ENCODE measurements around the gene MVP.
"Not testable (repeated sequence)": the region's sequence is repeated elsewhere in the genome, so short reads cannot be mapped to it uniquely, and the experiment has no call there.

MVP gene

GRCh38 chr16:29883987-29884386 is 63.7 kb downstream of the MVP start:
- H3K4me2 ChIP-seq = no peak overlapping the region
- TF ChIP-seq, protein P1, sequence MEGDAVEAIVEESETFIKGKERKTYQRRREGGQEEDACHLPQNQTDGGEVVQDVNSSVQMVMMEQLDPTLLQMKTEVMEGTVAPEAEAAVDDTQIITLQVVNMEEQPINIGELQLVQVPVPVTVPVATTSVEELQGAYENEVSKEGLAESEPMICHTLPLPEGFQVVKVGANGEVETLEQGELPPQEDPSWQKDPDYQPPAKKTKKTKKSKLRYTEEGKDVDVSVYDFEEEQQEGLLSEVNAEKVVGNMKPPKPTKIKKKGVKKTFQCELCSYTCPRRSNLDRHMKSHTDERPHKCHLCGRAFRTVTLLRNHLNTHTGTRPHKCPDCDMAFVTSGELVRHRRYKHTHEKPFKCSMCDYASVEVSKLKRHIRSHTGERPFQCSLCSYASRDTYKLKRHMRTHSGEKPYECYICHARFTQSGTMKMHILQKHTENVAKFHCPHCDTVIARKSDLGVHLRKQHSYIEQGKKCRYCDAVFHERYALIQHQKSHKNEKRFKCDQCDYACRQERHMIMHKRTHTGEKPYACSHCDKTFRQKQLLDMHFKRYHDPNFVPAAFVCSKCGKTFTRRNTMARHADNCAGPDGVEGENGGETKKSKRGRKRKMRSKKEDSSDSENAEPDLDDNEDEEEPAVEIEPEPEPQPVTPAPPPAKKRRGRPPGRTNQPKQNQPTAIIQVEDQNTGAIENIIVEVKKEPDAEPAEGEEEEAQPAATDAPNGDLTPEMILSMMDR (conservative IDR thresholded peaks at IDR 0.05; ENCODE audit: low read depth, low read length) = no peak
- peaks cover 50% of the 10 kb centered on the region; the same call in 1 of the 2 replicates for H3K27me3 ChIP-seq (ENCODE audit: insufficient read depth, low read depth)
- no peak overlapping the region for H3K27ac ChIP-seq
- H3K9ac ChIP-seq = no peak overlapping the region
- H3K36me3 ChIP-seq (ENCODE audit: insufficient read depth) = no peaks in the 10 kb centered on the region
- no peaks in the 10 kb centered on the region for H3K4me1 ChIP-seq (ENCODE audit: low read depth, poor library complexity, severe bottlenecking)
- H3K4me3 ChIP-seq (IDR thresholded peaks at IDR 0.05; ENCODE audit: insufficient read depth, low read depth, low read length) = no peak overlapping the region
- no peak overlapping the region for H2AFZ ChIP-seq (ENCODE audit: low read depth)
- H4K20me1 ChIP-seq (ENCODE audit: insufficient read depth) = no peaks in the 10 kb centered on the region
- no peaks in the 10 kb centered on the region for H3K79me2 ChIP-seq (ENCODE audit: insufficient read depth, low read depth)

GRCh38 chr16:29889372-29889771 is 69.1 kb downstream of the MVP start:
- H3K36me3 ChIP-seq (ENCODE audit: insufficient read depth); H3K9ac ChIP-seq; H3K79me2 ChIP-seq (ENCODE audit: insufficient read depth, low read depth); H3K4me2 ChIP-seq; H3K4me1 ChIP-seq (ENCODE audit: low read depth, poor library complexity, severe bottlenecking); H2AFZ ChIP-seq (ENCODE audit: low read depth); H3K27ac ChIP-seq; H4K20me1 ChIP-seq (ENCODE audit: insufficient read depth); H3K4me3 ChIP-seq (IDR thresholded peaks at IDR 0.05; ENCODE audit: insufficient read depth, low read depth, low read length): not testable (repeated sequence)
- peaks cover 43% of the 10 kb centered on the region for H3K27me3 ChIP-seq (ENCODE audit: insufficient read depth, low read depth)

- H3K4me3 ChIP-seq (IDR thresholded peaks at IDR 0.05; ENCODE audit: insufficient read depth, low read depth, low read length) = no peak overlapping the region
- H3K4me2 ChIP-seq = no peak overlapping the region
- H4K20me1 ChIP-seq (ENCODE audit: insufficient read depth) = no peaks in the 10 kb centered on the region
- H3K79me2 ChIP-seq (ENCODE audit: insufficient read depth, low read depth) = no peaks in the 10 kb centered on the region
- no peak overlapping the region for H3K9ac ChIP-seq
- H2AFZ ChIP-seq (ENCODE audit: low read depth) = no peak overlapping the region
- TF ChIP-seq, protein P1 (conservative IDR thresholded peaks at IDR 0.05; ENCODE audit: low read depth, low read length) = no peak
- H3K27ac ChIP-seq = no peak overlapping the region
- no peaks in the 10 kb centered on the region for H3K36me3 ChIP-seq (ENCODE audit: insufficient read depth)
- no peaks in the 10 kb centered on the region for H3K4me1 ChIP-seq (ENCODE audit: low read depth, poor library complexity, severe bottlenecking)
- peaks cover 44% of the 10 kb centered on the region for H3K27me3 ChIP-seq (ENCODE audit: insufficient read depth, low read depth)
Observed at GRCh38 chr16:29891525-29892457, 71.5 kb downstream of the MVP start.

DNA sequence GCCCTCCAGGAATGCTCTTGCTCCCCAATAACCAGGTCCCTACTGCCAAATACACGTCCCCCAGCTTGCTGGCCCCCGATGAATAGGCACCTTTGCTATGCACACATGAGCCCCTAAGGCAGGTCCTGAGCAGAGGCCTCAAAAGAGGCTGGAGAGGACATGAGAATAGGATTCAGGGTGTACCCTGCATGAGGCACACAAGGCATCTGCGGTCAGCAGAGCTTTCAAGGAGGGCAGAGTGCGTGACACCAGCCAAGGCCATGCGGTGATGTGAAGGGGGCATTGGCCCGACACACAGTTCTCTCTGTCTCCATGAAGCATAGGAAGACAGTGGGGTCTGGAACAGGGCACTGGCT is 72.2 kb downstream of the MVP start:
- Histone ChIP-seq H3K4me3 (IDR thresholded peaks at IDR 0.05; ENCODE audit: insufficient read depth, low read depth, low read length) (no peak overlapping the region), H3K79me2 (ENCODE audit: insufficient read depth, low read depth) (no peaks in the 10 kb centered on the region), H3K36me3 (ENCODE audit: insufficient read depth) (no peaks in the 10 kb centered on the region), H2AFZ (ENCODE audit: low read depth) (no peak overlapping the region), H3K9ac (no peak overlapping the region), H3K4me2 (no peak overlapping the region), H3K27ac (no peak overlapping the region), H4K20me1 (ENCODE audit: insufficient read depth) (no peaks in the 10 kb centered on the region), H3K4me1 (ENCODE audit: low read depth, poor library complexity, severe bottlenecking) (no peaks in the 10 kb centered on the region), H3K27me3 (ENCODE audit: insufficient read depth, low read depth) (peaks cover 49% of the 10 kb centered on the region)
- TF ChIP-seq, protein P1 (conservative IDR thresholded peaks at IDR 0.05; ENCODE audit: low read depth, low read length) = no peak

DNA sequence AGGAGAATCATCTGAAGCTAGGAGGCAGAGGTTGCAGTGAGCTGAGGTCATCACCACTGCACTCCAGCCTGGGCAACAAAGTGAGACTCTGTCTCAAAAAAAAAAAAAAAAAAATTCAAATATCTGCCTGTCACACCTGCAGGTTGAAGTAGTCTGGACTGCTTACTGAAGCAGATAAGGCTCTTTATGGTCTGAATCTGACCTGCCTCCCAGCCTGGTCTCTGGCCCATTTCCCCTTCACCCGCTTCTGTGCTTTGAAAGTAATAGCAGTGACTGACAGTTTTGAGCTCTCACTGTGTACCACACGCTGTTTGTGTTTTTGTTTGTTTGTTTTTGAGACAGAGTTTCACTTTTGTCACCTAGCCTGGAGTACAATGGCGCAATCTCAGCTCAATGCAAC is 73.3 kb downstream of the MVP start:
- Histone ChIP-seq H3K4me3 (IDR thresholded peaks at IDR 0.05; ENCODE audit: insufficient read depth, low read depth, low read length) (no peak overlapping the region), H3K9ac (no peak overlapping the region), H4K20me1 (ENCODE audit: insufficient read depth) (no peaks in the 10 kb centered on the region), H3K79me2 (ENCODE audit: insufficient read depth, low read depth) (no peaks in the 10 kb centered on the region), H2AFZ (ENCODE audit: low read depth) (no peak overlapping the region), H3K36me3 (ENCODE audit: insufficient read depth) (no peaks in the 10 kb centered on the region), H3K27me3 (ENCODE audit: insufficient read depth, low read depth) (peaks cover 50% of the 10 kb centered on the region), H3K27ac (no peak overlapping the region), H3K4me2 (no peak overlapping the region), H3K4me1 (ENCODE audit: low read depth, poor library complexity, severe bottlenecking) (no peaks in the 10 kb centered on the region)
- TF ChIP-seq, protein P1 (conservative IDR thresholded peaks at IDR 0.05; ENCODE audit: low read depth, low read length) = no peak

Measured in KMS-11 (cell line).